ENCODE results near the gene GPHA2.

- peak; percentile 38 for TF ChIP-seq CTCF (IDR thresholded peaks at IDR 0.05; ENCODE audit: insufficient read depth, low read depth, low read length)
- no peak for TF ChIP-seq EZH2 (IDR thresholded peaks at IDR 0.05; ENCODE audit: insufficient read depth, low read length)
Observed at GRCh38 chr11:64887757-64888405, 47.8 kb downstream of the GPHA2 start.
